Keratinocyte (primary cell): Measurements from ENCODE around the gene DUSP5.

Experiments used
- CTCF ChIP-seq, 3 experiments: IDR thresholded peaks in 1 of 3; conservative IDR thresholded peaks in 1 of 3; optimal IDR thresholded peaks in 1 of 3; 2 replicates in 2 of 3; 3 replicates in 1 of 3; pipeline versions ENCODE3 to v1.5.1; 2011; ENCODE audit warnings: low read length in 3 of 3, mild to moderate bottlenecking in 3 of 3, moderate library complexity in 2 of 3, control low read depth in 1 of 3, inconsistent platforms in 1 of 3; ENCODE audit not compliant: insufficient read depth in 2 of 3; ENCODE audit errors: extremely low read depth in 1 of 3
- EZH2 ChIP-seq: IDR thresholded peaks from one replicate; pipeline ENCODE4 v1.6.1; 2012; ENCODE audit warnings: inconsistent platforms, mild to moderate bottlenecking, low read length, moderate library complexity

- no peak for TF ChIP-seq CTCF (optimal IDR thresholded peaks at IDR 0.05 in 1 of 3, IDR thresholded peaks at IDR 0.05 in 1 of 3, conservative IDR thresholded peaks at IDR 0.05 in 1 of 3; ENCODE audit: extremely low read depth in 1 of 3, insufficient read depth in 2 of 3, low read length in 3 of 3)
- no peak for TF ChIP-seq EZH2
Observed at GRCh38 chr10:110494532-110494931, 3.2 kb upstream of the DUSP5 start.
